Embryonic facial prominence (tissue), 1 donor: ENCODE measurements around the gene KIF13A.
"Not testable (repeated sequence)": the region's sequence is repeated elsewhere in the genome, so short reads cannot be mapped to it uniquely, and the experiment has no call there.

ENCODE experiments used
- DNase-seq: peaks from one replicate; pipeline ENCODE4 v3.0.0-alpha.2; 2016; ENCODE audit errors: extremely low spot score

Gene KIF13A

DNA sequence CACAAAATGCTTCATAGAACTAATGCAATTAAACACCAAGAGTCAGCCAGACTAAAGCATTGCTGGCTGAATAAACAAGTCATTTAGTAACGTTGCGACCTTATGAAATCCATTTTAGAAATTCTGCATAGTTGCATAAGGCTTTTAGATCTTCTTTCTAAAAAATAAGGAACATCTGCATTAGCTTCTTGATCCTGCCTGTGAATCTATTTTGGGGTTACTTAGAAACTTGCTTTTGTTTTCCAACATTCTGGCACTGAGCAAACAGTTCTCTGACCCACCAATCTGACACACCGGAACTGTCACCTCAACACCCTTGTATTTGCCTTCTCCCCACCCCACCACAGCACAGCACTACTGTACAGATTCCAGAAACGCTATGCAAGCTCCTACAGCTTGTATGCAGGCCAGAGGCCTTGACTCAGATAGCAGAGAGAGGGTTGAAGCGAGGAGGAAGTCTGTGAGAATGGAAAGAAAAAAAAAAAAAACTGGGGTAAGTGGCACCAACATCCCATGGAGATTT lies 55.0 kb downstream of the KIF13A start:
- no peak for DNase-seq

GRCh38 chr6:17931227-17931626 lies 56.2 kb downstream of the KIF13A start:
- DNase-seq, result no peak

- DNase-seq, result no peak
Observed at GRCh38 chr6:17930321-17930993, 57.0 kb downstream of the KIF13A start.

DNA sequence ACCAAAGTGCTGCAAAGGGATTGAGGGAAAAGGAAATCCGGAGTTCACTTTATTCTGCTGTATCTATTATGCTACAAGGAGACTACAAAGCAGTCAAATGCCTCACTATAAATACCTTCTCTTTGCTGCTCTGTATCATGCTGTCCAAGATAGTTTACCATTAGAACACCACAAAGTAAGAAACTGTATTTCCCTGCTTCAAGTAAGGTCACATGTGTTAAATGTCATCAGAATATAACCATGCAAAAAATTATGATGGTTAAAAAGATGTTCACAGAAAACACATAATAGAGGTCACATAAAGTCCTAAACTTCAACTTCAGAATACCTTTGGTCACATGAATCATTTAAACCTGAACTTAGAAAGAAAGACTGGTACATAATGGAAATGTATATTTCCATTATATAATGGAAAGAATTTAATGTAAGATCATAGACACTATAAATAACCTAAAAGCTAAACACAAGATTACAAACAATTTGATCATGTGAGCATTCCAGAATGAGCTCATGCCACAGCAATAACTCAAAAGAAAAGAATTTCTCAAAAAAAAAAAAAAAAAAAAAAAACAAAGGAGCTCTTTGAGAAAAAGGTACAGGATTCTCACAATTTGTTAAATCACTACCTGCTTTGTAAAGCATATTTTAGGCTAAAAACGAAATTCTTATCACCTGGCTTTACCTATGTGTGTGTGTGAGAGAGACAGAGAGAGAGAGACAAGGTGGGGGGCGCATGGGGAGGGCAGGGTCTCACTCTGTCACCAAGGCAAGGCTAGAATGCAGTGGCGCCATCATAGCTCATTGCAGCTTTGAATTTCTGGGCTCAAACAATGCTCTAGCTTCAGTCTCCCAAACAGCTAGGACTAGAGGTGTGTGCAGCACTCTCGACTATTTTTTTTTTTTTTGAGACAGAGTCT lies 58.7 kb downstream of the KIF13A start:
- no peak for DNase-seq

- DNase-seq, result no peak
Observed at GRCh38 chr6:17927705-17928104, 59.7 kb downstream of the KIF13A start.

DNA sequence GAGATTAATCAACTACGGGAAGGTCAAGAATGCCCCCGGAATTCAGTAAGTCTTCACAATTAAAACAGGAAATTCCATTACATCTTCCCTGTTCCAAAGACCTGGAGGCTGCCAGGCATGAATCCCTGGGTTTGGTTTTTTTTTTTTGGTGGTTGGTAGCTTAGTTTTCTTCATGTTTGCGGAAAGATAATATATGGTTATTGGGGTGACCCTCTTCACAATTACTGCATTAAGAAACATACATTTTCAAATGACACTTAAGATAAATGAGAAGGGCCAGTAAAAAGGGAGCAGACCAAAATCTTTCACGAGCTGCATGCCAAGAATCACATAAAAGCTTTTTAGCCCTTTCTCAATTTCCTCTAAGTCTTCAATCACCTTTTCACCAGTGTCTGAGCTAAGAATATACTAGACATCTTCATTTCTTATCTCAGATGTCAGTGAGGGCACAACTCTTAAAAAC lies 64.0 kb downstream of the KIF13A start:
- DNase-seq, result no peak

DNA sequence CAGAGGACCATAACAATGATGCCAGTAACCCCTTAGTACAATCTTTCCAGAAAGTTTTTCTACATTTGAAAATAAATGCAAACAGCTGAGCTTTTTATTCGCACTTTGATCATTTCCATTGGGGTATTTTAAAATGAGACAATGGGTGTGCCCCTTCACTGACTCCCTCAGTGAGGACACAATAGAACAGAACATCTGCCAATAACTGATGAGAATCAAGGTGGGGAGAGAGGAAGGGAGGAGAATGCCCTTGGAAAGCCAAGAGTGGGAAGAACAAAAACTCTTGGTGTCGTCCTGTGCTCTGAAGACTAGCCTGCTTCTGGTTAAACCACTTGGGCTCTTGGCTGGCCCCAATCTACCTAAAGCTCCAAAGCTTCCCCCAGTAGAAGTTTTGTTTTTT lies 66.0 kb downstream of the KIF13A start:
- DNase-seq, result no peak

GRCh38 chr6:17919496-17919895 lies 67.9 kb downstream of the KIF13A start:
- no peak for DNase-seq

- DNase-seq, result no peak
Observed at GRCh38 chr6:17917837-17918763, 69.3 kb downstream of the KIF13A start.

- no peak for DNase-seq
Observed at GRCh38 chr6:17914651-17915050, 72.8 kb downstream of the KIF13A start.

GRCh38 chr6:17912521-17912920 lies 74.9 kb downstream of the KIF13A start:
- DNase-seq, result no peak

- not testable (repeated sequence) for DNase-seq
Observed at GRCh38 chr6:17911656-17912055, 75.8 kb downstream of the KIF13A start.

DNA sequence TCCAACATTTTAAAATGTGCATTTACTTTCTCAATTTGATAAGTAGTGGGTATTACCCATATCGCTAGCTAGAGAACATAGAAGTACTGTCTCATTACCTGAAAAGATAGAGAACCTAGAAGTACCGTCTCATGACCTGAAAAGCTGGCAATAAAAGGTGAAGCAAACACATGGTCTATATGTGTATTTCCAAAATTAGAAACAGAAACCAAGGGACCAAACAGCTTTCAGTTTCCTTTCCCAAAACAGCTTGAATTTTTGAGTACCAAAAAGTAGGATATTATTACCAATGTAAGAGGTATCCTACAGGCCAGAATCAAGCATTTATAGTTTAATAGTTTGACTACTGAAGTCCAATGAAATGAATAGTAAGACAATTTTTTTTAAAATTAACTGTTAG lies 77.2 kb downstream of the KIF13A start:
- DNase-seq, result no peak

DNA sequence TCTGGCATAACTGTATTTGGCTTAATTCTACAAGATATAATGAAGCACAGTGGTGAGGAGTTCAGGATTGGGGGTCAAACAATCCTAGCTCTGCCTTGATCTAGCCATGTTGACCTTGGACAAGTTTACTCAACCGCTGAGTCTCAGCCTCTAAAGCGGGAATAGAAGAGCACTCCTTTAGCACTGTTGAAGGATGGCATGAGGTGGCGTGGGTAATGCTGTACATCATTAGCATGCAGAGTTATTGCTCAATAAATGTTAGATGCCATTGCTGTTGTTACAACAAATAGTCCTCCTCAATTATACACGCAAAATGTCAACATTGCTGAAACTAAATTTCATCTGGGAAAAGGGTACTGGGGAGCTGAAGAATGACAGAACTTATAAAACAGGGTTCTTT lies 78.6 kb downstream of the KIF13A start:
- DNase-seq, result no peak

DNA sequence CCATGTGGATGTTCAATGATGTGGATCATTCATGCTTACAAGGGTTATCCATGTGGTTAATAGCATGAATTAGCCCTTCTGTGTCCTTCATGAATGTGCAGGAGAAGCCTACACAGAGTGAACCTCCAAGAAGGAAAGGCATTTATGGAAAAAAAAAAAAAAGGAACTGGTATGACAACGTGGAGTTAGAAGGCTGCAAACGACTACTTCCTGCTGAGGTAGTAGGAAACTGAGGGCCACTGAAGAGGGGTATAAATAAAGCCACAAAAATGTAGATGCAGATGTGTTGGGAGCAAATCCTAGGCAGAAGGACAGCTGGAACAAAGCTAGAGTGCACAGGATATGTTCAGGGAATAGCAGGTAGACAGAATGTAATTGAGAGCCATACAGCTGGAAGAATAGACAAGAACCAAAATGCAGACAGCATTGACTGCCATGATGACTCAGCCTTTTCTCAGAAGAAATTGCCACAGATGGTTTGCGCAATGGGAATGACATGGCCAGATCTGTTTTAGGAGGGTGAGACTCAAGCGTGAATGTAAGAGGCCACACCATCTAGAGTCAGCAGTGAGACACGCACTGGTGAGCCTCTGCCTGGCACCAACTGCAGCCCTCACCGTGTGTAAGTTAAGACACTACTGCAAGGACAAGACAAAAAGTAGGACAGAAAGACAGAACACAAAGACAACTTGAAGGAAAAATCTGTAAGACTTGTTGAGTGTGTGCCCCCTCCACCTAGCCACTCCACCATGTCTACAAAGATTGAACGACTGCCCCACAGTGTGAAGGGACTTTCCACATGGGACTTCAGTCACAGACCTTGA lies 79.8 kb downstream of the KIF13A start:
- no peak for DNase-seq

- no peak for DNase-seq
Observed at GRCh38 chr6:17905611-17906592, 81.5 kb downstream of the KIF13A start.

DNA sequence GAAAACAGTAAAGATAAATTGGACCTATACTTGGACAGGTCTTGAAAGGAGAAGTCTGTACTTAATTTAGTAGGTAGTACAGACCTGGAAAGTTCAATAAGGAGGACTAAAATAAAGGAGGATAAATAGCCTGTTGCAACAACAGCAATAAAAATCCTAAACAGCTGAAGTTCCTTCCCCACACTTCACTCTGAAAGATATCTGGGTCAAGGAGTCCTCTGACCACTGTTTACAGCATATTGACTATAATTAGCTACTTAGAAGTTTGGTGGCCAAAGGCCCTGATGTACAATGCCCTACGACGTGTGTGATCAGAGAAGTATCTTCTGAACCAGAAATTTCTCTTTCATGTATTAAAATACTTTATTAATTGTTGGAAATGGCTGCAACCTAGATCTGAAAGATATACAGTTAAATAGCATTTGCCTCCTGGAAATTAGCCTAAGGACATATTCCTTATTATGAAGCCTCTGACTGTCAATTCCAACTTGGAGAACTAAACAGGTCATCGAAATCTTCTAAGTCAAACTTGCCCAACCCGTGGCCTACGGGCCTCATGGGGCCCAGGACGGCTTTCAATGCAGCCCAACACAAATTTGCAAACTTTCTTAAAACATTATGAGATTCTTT lies 82.8 kb downstream of the KIF13A start:
- no peak for DNase-seq

DNA sequence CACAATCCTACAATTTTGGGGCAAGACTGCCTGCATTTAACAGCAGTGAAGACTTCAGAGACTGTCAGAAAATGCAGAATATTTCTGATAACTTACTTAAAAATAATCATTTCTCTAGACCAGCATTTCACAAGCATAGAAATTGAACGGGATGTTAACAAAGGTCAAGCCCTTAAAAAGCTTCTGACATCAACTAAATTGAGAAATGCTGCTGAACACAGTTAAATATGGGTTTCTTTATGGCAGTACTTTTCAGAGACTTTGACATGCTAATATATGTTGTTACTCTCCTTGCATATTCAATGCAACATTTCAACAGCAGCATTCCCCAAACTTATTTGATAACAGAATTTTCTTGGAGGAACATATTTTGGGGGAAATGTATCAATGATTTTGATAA lies 84.5 kb downstream of the KIF13A start:
- no peak for DNase-seq

GRCh38 chr6:17901493-17901892 lies 85.9 kb downstream of the KIF13A start:
- no peak for DNase-seq
